GM21528 (cell line): ENCODE results near the gene RAMACL.
A peak's percentile ranks its signal among the peaks of the same experiment; 100 is the strongest.
"Not testable (repeated sequence)": the region's sequence is repeated elsewhere in the genome, so short reads cannot be mapped to it uniquely, and the experiment has no call there.

Experiments
- ATAC-seq: cut with Tn5 transposase; IDR thresholded peaks from one replicate; pipeline ENCODE4 v1.9.1; 2021; ENCODE audit warnings: mild to moderate bottlenecking, moderate library complexity; ENCODE audit not compliant: unreplicated experiment, low FRiP score

RAMACL gene

DNA sequence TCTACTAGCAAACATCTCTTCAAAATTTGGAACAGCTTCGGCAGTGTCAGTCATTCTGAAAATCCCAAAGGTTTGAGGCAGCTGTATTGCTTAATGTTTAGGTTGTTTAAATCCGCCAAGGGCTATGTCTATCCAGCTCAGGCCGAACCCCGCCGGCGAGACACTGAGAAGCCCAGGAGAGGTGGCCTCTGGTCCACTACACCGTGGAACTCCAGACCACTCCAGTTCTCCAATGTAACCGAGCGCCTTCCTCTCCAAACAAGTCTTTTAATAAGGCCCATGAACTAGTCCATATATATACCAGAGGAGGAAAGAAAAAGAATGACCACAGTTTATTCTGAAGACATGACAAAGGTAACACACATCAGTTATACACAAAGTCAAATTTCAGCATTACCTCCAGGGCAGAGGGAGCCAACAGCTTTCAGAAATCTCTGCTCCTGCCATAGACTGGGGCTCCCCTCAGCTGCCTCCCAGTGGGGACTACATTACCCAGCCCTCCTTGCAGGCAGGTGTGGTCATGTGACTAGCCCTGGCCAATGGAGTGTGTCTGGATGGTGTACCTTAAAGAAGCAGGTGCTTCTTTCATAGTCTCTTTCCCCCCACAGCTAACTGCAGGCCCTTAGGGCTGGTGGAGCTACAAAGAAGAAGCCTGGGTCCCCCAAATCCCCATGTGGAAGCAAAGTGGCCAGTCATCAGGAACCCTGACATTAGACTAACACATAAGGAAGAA is at the start of gene RAMACL:
TSS of gene RAMACL (minus strand) at position 255 of the 733 bp plus-strand sequence. CDS start at position 54, 201 bp downstream.
- ATAC-seq: peak; percentile 65

DNA sequence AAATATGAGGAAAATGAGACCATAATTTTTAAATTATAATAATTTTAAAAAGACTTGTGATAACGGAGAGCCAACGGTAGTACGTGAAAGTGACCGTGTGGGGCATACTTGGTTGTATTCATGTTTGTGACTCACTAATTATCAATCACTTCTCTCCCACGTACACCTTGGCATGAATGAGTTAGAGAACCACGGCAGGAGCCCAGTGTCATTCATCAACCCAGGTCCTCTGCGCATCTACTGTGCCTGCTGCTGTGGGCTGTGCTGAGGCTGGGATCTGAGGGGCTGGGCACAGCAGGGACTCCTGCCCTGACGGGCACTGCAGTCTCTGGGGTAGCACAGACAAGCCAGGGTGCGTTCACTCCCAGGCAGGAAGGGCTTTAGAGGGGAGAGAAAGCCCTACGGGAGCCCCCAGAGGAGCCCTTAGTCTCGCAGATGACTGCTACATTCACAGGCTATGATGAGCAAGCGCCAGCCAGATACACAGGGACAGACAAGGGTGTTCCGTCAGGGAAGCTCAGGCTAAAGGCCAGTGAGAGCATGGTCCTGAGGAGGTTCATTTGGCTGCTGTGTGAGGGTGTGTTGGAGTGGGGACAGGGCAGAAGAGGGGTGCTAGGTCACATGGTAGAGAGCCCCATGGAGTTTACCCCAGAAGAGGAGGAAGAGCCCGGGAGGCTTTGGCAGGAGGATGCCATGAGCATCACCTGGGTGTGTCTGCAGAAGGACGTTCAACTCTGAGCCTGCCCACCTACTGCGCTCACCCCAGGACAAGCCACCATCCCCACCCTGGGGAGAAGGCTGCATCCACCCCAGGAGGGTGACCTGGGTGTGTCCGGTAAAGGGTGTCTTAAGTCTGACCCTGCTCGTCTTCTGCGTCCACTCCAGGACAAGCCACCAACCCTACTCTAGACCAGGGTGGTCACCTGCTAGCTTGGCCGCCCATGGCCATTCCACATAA is 48.8 kb upstream of the RAMACL start:
- no peak for ATAC-seq

DNA sequence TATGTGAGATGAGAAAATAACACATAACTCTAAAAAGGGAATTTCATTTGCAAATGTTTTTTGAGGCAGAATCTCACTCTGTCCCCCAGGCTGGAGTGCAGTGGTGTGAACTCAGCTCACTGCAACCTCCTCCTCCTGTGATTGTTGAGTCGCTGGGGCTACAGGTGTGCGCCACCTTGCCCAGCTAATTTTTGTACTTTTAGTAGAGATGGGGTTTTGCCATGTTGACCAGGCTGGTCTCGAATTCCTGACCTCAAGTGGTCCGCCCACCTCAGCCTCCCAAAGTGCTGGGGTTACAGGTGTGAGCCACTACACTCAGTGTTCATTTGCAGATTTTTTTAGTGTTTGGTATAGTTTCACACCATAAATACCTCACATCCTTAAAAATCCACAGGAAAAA is 48.1 kb upstream of the RAMACL start:
- ATAC-seq: not testable (repeated sequence)

DNA sequence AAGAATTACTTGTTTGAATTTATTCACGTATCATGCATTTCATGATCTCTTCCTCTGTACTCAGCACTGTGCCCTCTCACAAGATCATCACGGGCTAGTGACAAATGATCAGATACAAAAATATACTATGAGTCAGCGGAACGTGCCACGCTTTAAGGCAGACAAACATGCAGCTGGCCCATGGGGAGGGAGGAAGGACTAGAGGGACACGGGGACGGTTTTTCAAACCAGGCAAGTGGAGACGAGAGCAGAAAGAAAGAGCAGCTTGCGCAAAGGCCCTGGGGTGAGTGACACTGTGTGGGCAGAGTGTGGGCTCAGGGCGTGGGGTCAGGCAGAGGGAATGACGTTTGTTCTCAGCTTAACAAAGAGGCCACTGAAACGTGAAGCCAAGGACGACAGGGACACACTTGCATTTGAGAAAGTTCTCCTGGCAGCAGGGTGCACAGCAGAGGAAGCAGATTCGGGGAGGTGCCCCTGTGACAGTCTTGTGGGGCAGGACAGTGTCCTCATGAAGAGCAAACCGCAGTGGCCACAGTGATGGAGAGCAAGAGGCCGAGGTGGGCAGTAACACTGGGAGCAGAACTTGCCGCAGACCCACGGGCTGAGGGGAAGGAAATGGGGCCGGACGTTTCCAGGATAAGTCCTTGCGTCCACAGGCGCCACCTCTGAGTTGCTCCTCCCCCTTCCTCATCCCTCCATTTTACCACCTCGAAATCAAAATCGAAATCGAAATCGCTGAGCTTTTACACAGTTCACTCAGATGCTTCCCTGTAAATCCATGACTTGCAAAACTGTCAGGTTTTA is 47.5 kb upstream of the RAMACL start:
- ATAC-seq: no peak

DNA sequence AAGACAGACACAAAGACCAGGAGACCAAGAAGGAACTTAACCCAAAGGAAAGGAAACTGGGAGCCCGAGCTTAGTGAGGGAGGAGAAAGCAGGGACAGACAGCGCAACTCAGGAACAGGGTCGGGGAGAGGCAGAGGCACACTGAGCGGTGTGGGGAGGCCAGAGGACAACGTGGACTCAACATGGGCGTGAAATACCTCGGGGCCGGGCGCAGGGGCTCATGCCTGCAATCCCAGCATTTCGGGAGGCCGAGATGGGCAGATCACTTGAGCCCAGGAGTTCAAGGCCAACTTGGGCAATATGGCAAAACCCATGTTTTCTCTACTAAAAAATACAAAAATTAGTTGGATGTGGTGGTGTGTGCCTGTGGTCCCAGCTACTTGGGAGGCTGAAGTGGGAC is 46.3 kb upstream of the RAMACL start:
- no peak for ATAC-seq

DNA sequence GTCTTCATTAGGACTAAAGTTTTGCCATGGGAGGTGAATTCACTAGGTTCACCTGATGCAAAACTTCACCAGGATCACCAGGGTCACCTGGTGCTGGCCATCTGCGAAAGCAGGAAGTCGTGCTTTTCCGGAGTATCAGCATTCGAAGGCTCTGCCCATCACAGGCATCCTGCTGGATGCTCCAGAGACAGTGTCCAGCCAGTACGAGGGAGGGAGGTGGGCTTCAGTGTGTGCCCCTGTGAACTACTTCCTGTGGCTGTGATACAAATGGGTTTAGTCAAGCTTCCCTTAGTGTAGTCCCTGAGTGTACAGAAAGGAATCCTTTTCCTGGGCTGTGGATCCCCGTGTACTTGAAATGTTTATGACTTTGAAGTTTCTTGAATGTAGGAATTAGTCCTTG is 44.0 kb upstream of the RAMACL start:
- no peak for ATAC-seq

DNA sequence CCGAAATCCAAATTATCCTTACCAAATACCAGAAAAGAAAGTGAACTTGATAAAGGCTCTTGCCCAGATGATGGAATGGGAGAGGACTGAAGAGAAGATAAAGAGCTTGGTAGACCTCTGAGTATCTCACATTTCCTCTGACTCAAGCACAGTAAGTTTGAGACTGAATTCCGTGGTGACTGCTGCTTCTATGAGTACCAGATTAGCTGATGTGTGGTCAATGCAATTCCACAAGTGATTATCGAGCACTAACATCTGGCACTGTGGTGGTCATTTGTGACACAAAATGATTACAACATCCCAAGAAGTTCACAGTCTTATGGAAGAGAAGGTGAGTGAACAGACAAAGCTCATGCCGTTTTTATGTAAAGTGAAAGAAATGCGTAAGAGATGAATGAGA is 43.1 kb upstream of the RAMACL start:
- ATAC-seq: no peak

DNA sequence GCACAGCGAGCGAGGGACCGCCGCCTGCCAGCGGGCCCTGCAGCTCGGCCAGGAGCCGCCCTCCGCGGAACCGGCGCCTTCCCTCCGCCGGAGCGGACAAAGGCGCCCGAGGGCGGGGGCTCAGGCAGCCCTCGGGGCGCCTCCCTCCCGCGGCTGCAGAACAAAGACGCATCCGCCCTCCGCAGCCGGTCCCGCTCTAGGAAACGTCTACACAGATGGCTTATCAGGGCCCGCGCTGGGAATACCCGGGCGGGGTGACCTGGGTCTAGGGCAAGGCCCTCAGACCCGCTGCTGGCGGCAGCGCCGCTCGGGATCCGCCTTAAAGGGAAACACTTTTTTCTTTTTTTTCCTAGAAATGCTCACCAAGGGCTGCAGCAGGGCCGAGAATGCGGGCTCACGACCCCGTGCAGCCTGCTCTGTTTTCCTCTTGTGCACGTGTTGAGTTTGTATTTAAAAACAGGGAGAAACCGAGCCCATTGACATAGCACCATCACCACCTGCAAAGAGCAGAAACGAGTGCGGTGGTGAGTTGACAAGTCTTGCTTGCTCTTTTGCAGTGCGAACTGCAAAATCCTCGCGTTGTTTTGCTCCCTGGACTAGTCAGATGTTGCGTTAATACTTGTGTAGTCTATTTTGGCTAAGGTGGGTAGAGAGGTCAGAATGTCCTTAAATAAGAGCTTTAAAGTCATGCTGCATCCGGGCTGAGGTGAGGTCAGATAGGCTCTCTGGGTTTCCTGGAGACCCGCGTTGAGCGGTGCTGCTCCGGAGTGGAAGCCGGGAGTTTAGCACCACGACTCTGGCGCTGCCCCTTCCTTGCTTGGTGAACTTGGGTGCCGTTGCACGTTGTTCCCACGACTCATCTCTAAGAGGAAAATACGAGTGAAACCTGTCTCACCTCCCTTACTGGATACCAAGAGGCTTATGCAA is 41.7 kb upstream of the RAMACL start:
- peak; percentile 35 for ATAC-seq

DNA sequence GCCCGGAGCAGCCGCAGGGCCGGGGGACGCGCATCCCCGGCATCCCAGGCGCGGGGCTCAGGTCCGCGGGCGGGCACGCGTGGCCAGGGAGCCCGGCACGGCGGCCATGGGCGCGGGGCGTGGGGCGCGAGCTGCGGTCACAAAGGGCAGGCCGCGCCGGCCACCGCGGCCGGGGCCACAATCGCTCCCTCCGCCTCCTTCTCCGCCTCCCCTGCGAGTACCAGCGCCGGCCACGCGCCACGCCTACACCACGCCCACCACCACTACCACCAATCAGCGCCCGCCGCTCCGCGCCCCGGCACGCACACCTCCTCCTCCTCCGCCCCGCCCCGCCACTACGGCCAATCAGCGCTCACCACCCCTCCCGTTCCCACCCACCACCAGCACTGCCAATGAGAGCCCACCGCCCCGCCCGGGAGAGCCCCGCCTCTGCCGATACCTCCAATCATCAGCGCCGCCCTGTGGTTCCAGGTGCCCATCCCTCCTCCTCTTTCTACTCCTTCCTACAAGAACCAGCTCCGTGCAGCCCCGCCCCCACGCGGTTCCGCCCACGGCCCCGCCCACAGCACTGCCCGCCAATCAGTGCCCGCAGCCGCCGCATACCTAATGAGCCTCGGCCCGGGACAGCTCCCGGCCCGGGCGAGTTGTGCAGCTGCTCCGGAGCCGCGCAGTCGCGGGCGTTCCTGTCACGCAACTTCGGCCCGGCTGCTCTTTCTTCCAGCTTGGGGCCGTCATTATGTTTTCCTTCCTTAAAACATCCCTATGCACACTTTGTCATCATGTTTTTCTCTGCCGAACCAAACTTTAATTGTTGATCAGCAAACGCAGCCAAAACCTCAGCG is 40.8 kb upstream of the RAMACL start, which contains the start of gene RPS6KA2:
TSS of gene RPS6KA2 (minus strand) at position 219 of the 842 bp plus-strand sequence. CDS start 232 bp downstream, outside the sequence.
- ATAC-seq: peak; percentile 91

DNA sequence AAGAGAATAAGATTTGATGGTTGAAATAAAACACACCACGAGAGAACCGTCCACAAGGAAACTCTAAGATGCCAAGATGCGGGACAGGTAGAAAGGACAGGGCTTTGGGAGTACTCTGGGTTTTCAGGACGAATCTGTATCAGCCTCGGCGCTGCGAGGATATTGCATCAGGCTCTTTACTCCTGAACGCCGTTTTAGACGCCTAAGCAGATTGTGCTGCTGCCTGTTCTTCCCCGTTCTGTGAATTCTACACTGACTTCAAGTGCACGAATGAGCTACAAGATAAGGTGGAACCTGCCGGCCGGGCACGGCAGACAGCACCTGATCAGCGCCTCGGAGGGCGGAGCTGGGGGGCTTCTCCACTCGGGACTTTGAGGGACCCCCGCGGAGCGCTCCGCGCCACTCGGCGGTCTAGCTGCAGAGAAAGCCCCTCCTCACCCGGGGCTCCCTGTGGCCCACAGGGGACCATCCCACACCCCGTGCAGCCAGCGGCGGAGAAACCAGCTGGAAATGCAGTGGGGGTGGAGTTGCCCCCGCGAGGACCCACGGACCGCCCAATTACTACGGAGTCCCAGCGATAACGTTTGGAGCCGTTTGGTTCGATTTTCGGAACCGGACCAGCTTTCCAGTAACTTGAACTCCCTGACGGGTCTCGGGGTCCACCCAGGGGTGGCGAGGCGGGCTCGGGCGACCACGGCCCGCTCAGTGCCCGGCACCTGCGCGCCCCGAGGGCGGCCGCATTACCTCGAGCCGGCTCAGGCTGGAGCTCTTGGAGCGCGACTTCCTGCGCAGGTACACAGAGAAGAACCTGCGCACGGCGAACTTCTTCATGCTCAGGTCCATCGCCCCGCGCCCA is 39.9 kb upstream of the RAMACL start:
- peak; percentile 1 for ATAC-seq

DNA sequence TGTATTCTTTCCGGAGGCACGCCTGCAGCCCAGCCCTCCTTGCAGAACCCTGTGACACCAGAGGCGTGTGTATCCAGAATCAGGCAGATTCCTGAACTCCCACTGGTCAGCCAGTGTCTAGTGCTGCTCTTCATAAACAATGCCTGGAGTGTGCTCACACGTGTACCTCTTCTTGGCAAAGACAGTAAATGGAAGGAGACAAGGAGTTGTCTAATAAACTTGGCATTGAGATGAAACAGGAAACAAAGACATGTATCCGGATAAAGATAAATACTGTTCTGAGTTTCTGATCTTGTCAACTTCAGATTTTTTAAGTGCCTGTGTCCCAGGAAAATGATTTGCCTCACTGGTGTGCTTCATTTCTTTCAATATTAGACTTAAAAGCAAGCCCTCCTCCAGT is 38.9 kb upstream of the RAMACL start:
- ATAC-seq: no peak

DNA sequence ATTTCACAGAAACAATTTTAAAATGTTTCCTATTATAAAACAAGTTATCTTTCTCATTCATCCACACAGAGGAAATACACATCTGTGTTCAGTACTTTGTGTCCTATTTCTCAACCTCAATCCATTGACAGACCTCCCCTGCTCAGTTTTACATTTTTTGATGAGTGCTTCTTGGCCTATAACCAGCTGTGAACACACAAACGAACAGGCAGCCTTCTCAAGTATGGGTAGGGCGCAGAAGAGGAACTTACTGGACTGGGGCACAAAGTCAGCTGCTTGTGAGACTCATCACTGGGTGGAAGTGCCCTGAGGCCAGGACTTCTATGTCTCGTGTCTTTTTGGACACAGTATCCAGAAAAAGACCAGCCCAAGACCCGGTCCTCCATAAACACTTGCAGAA is 37.8 kb upstream of the RAMACL start:
- ATAC-seq: no peak

DNA sequence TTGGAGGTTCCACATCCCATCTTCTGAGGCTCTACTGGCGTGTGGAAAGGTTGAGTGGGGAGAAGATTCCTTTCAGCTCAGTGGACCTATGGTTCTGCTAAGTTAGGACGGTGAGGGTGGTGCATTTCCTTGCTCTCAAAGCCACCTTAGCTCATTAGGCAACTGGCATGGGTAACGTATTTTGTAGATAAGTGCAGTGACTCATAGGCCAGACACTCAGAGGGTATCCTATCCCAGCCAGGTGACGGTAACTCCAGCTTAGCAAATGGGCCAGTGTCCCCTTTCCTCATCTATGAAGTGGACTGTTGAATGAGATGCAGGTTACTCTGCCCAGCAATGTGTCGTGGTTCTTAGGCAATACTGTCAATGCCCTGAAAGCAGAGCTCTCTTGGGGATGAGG is 36.8 kb upstream of the RAMACL start:
- no peak for ATAC-seq

DNA sequence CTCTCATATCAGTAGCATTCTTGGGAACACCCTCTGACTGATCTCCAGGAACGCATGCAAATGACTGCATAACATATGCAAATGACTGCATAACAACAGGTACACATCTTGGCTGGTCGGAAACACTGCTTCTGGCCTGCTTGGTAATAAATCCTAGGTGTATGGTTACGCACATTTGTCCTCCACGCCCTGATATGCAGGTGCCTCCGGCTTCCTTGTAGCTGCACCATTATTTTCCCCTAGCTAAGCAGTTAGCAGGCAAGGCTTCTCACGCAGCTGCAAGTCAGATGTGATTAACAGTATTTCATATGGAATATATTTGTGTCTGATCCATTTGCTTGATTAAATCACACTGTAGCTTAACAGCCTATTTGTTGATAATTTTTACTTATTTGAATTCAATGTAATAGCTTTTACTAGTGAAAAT is 34.6 kb upstream of the RAMACL start:
- no peak for ATAC-seq

DNA sequence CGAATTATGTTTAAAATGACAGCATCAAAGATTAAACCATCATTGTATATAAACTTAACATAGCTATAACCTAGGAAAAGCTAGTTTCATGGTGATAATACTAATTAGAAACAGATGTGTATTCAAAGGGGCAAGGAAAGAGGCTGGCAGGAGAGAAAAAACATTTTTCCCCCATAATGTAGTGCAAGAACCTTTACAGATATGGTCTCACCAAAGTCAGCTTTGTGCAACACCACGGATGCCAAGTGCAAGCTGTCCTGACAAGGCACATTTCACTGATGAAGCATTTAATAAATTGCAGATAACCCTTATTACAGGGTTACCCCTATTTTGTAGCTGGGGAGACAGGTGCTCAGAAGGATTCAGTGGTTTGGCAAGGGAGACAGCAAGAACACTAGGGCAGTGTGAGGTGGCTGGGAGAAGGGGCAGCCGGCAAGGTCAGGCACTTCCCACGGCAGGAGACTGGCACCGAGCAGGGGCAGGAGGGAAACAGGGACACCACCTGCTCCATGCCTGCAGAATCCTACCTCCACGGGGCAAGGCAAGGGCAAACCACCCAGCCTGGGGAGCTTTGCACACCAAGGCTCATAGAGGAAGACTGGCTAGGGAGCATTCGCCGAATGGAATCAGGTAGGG is 34.1 kb upstream of the RAMACL start:
- no peak for ATAC-seq

DNA sequence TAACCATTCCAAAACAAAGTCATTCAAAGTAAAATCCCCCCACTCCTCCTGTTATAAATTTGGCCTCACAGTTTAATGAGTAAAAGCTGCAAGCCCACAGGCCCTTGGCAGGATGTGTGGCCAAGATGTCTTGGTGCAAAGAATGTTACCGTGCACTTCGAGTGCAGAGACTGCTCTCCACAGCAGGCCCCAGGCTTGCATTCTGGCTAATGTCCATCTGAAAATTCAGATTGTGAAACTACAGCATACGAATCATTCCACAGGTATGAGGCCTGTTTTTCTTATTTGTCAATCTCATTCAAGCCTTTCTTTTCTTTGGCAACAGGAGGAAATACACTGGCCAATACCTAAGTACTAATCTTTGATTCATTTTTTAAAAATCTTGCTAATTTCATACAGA is 33.4 kb upstream of the RAMACL start:
- no peak for ATAC-seq
